ENCODE data around the gene HPSE2.

The HPSE2 gene

DNA sequence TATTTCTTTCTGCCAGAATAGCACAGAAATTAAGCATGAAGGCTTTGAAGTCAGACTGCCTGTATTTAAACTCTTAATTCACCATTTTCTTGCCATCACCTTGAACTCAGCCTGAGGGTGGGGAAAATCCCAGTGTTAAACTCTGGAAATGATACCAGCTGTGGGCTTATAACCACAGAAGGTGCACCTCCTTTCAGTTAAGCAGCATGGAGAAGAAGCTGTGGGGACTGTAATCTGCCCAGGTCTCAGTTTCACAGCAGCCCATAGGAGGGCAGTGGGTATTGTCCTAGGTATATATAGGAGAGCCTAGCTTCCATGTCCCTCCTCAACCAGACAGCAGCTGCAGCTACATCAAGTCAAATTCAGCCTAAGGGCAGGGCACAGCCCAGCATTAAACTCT, 241.6 kb downstream of the HPSE2 start:
- no peak for TF ChIP-seq TEAD4 (IDR thresholded peaks at IDR 0.05)
- TF ChIP-seq, protein P1, sequence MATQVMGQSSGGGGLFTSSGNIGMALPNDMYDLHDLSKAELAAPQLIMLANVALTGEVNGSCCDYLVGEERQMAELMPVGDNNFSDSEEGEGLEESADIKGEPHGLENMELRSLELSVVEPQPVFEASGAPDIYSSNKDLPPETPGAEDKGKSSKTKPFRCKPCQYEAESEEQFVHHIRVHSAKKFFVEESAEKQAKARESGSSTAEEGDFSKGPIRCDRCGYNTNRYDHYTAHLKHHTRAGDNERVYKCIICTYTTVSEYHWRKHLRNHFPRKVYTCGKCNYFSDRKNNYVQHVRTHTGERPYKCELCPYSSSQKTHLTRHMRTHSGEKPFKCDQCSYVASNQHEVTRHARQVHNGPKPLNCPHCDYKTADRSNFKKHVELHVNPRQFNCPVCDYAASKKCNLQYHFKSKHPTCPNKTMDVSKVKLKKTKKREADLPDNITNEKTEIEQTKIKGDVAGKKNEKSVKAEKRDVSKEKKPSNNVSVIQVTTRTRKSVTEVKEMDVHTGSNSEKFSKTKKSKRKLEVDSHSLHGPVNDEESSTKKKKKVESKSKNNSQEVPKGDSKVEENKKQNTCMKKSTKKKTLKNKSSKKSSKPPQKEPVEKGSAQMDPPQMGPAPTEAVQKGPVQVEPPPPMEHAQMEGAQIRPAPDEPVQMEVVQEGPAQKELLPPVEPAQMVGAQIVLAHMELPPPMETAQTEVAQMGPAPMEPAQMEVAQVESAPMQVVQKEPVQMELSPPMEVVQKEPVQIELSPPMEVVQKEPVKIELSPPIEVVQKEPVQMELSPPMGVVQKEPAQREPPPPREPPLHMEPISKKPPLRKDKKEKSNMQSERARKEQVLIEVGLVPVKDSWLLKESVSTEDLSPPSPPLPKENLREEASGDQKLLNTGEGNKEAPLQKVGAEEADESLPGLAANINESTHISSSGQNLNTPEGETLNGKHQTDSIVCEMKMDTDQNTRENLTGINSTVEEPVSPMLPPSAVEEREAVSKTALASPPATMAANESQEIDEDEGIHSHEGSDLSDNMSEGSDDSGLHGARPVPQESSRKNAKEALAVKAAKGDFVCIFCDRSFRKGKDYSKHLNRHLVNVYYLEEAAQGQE (IDR thresholded peaks at IDR 0.05; ENCODE audit: low read depth) = no peak
- no peak for TF ChIP-seq TCF12 (IDR thresholded peaks at IDR 0.05; ENCODE audit: low read depth)
- TF ChIP-seq TAF1 (IDR thresholded peaks at IDR 0.05; ENCODE audit: low read depth) = no peak
- TF ChIP-seq NFIC (IDR thresholded peaks at IDR 0.05) = no peak
- TF ChIP-seq, protein P2, sequence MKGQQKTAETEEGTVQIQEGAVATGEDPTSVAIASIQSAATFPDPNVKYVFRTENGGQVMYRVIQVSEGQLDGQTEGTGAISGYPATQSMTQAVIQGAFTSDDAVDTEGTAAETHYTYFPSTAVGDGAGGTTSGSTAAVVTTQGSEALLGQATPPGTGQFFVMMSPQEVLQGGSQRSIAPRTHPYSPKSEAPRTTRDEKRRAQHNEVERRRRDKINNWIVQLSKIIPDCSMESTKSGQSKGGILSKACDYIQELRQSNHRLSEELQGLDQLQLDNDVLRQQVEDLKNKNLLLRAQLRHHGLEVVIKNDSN (IDR thresholded peaks at IDR 0.05) = no peak
- TF ChIP-seq RAD21 (IDR thresholded peaks at IDR 0.05; ENCODE audit: low read depth) = no peak
- TF ChIP-seq EGR1 (IDR thresholded peaks at IDR 0.05) = no peak
- TF ChIP-seq CREB1 (IDR thresholded peaks at IDR 0.05; ENCODE audit: low read depth) = no peak
- no peak for TF ChIP-seq ZBTB7A (IDR thresholded peaks at IDR 0.05; ENCODE audit: low read depth)
- TF ChIP-seq YY1 (IDR thresholded peaks at IDR 0.05; ENCODE audit: low read depth) = no peak
- no peak for TF ChIP-seq FOXM1 (IDR thresholded peaks at IDR 0.05; ENCODE audit: borderline replicate concordance, low read depth)
- TF ChIP-seq EP300 (IDR thresholded peaks at IDR 0.05; ENCODE audit: borderline replicate concordance) = no peak

DNA sequence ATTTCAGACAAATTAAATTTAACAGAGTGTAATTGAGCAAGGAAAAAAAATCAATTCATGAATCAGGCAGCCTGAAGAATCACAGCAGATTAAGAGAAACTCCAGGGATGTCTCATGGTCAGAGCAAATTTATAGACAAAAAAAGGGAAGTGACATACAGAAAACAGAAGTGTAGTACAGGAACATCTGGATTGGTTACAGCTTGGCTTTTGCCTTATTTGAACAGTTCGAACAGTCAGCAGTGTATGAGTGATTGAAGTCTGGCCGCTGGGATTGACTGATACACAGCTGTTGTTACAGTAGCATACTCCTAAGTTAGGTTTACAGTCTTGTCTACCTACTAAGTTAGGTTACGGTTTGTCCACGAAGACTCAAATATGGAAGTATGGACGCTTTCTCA, 255.3 kb downstream of the HPSE2 start:
- TF ChIP-seq, protein P3, sequence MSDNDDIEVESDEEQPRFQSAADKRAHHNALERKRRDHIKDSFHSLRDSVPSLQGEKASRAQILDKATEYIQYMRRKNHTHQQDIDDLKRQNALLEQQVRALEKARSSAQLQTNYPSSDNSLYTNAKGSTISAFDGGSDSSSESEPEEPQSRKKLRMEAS (IDR thresholded peaks at IDR 0.05) = no peak
- TF ChIP-seq CREB1 (IDR thresholded peaks at IDR 0.05; ENCODE audit: low read depth) (no peak), CEBPB (IDR thresholded peaks at IDR 0.05) (no peak), TAF1 (IDR thresholded peaks at IDR 0.05; ENCODE audit: low read depth) (no peak), ZBTB7A (IDR thresholded peaks at IDR 0.05; ENCODE audit: low read depth) (no peak), NFIC (IDR thresholded peaks at IDR 0.05) (no peak), YY1 (IDR thresholded peaks at IDR 0.05; ENCODE audit: low read depth) (no peak), RAD21 (IDR thresholded peaks at IDR 0.05; ENCODE audit: low read depth) (no peak), TEAD4 (IDR thresholded peaks at IDR 0.05) (no peak), TCF12 (IDR thresholded peaks at IDR 0.05; ENCODE audit: low read depth) (no peak), EGR1 (IDR thresholded peaks at IDR 0.05) (no peak)
- TF ChIP-seq, protein P2 (IDR thresholded peaks at IDR 0.05) = no peak
- TF ChIP-seq, protein P1 (IDR thresholded peaks at IDR 0.05; ENCODE audit: low read depth) = no peak

DNA sequence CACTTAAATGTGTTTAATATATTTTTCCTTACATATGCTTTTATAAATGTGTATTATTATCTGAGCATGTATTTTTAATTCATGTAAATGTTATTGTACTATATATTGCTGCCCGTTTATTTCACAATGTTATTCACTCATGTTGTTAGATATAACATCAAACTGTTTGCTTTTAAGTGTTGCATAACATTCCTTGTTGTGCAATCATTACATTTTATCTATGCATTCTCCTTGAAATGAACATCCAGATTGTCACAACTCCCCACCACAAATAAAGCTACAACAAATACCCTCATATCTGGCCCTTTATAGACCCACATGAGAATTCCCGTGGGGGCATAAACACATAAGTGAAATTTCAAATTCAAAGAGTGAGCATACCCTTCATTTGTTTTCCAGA, 264.2 kb downstream of the HPSE2 start:
- TF ChIP-seq, protein P3 (IDR thresholded peaks at IDR 0.05) = no peak
- no peak for TF ChIP-seq ZBTB7A (IDR thresholded peaks at IDR 0.05; ENCODE audit: low read depth)

DNA sequence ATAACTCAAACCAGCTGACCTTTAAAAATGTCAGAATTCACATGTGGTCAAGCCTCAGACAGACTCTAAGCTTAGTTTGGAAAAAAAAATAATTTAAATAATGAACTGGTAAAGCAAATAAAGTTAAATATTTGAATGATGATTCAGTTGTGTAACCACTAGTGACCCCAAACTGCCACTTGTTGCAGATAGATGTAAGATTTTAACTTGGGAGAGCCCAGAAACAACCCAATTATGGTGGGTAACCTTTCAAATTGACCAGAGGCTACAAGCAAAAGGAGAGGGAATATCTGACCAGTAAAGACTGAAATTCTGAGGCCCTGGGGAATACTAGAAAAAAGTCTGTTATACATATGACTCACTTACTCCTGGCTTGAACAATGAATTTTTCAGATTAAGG, 268.1 kb downstream of the HPSE2 start:
- no peak for TF ChIP-seq EGR1 (IDR thresholded peaks at IDR 0.05)
- no peak for TF ChIP-seq RAD21 (IDR thresholded peaks at IDR 0.05; ENCODE audit: low read depth)
- no peak for TF ChIP-seq CREB1 (IDR thresholded peaks at IDR 0.05; ENCODE audit: low read depth)
- TF ChIP-seq CEBPB (IDR thresholded peaks at IDR 0.05) = no peak
- TF ChIP-seq EP300 (IDR thresholded peaks at IDR 0.05; ENCODE audit: borderline replicate concordance) = no peak
- TF ChIP-seq, protein P2 (IDR thresholded peaks at IDR 0.05) = no peak
- no peak for TF ChIP-seq TEAD4 (IDR thresholded peaks at IDR 0.05)
- no peak for TF ChIP-seq FOXM1 (IDR thresholded peaks at IDR 0.05; ENCODE audit: borderline replicate concordance, low read depth)

DNA sequence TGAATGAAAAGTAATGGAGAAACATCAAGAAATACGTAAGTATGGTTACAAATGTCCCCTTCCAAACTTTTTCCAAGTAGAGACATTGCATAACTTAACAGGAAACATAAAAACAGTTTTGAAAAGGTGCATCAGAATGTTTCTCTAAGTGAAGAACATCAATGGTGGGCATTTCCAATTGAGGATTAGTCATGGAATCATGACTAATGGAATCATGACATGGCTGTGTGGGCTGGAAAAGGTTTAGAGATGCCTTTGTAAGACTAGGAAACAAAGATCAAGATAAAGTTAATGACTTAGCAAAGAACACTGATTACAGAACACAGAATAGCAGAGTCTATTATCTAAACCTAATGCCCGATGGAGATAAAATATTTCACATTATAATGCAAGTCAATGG, 272.0 kb downstream of the HPSE2 start:
- TF ChIP-seq RAD21 (IDR thresholded peaks at IDR 0.05; ENCODE audit: low read depth) (no peak), CREB1 (IDR thresholded peaks at IDR 0.05; ENCODE audit: low read depth) (no peak), YY1 (IDR thresholded peaks at IDR 0.05; ENCODE audit: low read depth) (no peak), ZBTB7A (IDR thresholded peaks at IDR 0.05; ENCODE audit: low read depth) (no peak), NFIC (IDR thresholded peaks at IDR 0.05) (no peak)
- TF ChIP-seq, protein P3 (IDR thresholded peaks at IDR 0.05) = no peak

DNA sequence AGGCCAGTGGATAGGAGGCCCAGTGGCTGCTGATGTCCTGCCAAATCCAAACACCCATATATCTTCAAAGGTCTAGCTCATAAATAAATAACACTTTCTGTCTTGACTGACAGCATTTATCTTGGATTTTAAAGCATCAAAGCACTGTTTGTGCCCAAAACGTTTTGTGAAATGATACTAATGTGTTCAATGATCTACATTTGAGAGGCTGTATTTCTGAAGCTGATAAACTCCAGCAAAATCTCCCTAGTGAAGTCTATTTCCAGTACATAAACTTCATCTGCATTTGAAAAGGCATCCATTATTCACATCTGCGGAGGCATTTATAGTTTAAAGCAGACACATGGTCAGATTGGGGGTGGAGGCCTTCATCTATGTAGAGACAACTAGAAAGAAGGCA, 276.3 kb downstream of the HPSE2 start:
- TF ChIP-seq EP300 (IDR thresholded peaks at IDR 0.05; ENCODE audit: borderline replicate concordance) (no peak), TEAD4 (IDR thresholded peaks at IDR 0.05) (no peak), TAF1 (IDR thresholded peaks at IDR 0.05; ENCODE audit: low read depth) (no peak)
- TF ChIP-seq, protein P3 (IDR thresholded peaks at IDR 0.05) = no peak
- TF ChIP-seq, protein P1 (IDR thresholded peaks at IDR 0.05; ENCODE audit: low read depth) = no peak
